Sigmoid colon (tissue), 7 donors: Measurements from ENCODE around the gene NTHL1. TPM values are rescaled to one million over a fixed set of nuclear protein-coding genes. Genes with fewer than 3 reads are reported as not detected.

Experiments
- DNase-seq: peaks from one replicate; pipeline ENCODE4 v3.0.0-alpha.2; 2019
- H3K27ac ChIP-seq, 4 donors: fragments of 200-600 bp; sonication (generic); one replicate each; pipeline ENCODE4 v1.5.1; 2016 to 2019; ENCODE audit warnings: mild to moderate bottlenecking in 1 of 4
- H3K27me3 ChIP-seq, 3 donors: fragments of 200-600 bp; sonication (generic); one replicate each; pipeline ENCODE4 v1.5.1; 2019; ENCODE audit warnings: mild to moderate bottlenecking in 1 of 3
- H3K36me3 ChIP-seq, 4 donors: fragments of 200-600 bp; sonication (generic); one replicate each; pipeline ENCODE4 v1.5.1; 2016 to 2019
- H3K4me1 ChIP-seq, 4 donors: fragments of 200-600 bp; sonication (generic); one replicate each; pipeline ENCODE4 v1.5.1; 2017 to 2019
- H3K4me3 ChIP-seq, 4 donors: fragments of 200-600 bp; sonication (generic); one replicate each; pipeline ENCODE4 v1.5.1; 2017 to 2019; ENCODE audit warnings: mild to moderate bottlenecking in 2 of 4, moderate library complexity in 1 of 4
- H3K9me3 ChIP-seq, 4 donors: fragments of 200-600 bp in 3 of 4; sonication (generic) in 3 of 4; one replicate each; pipeline versions ENCODE4 v1.5.1 to v1.6.1; 2013 to 2019
- CTCF ChIP-seq, 4 experiments: fragments of 450-650 bp in 3 of 4; fragments of 200-600 bp in 1 of 4; IDR thresholded peaks; one replicate each; pipeline ENCODE4 v1.5.1; 2016 to 2019; ENCODE audit warnings: antibody characterized with exemption in 4 of 4, mild to moderate bottlenecking in 3 of 4, moderate library complexity in 2 of 4
- EP300 ChIP-seq, 4 donors: sonication (generic); formaldehyde crosslinking; IDR thresholded peaks; one replicate each; pipeline ENCODE4 v1.6.1; 2017; ENCODE audit warnings: antibody characterized with exemption in 4 of 4
- POLR2A ChIP-seq, 2 donors: fragments of 450-650 bp; IDR thresholded peaks; one replicate each; pipeline ENCODE4 v1.6.1; 2016; ENCODE audit warnings: antibody characterized with exemption in 2 of 2, mild to moderate bottlenecking in 2 of 2, moderate library complexity in 2 of 2
- POLR2AphosphoS5 ChIP-seq, 4 donors: sonication (generic); formaldehyde crosslinking; IDR thresholded peaks; one replicate each; pipeline ENCODE4 v1.6.1; 2017; ENCODE audit warnings: antibody characterized with exemption in 4 of 4
- WGBS, 2 donors: extraction: QIAGEN DNeasy Blood & Tissue Kit; methylation state at CpG; one replicate each; pipeline ENCODE4 v1.1.7; 2013; 5-methylcytosine and 5-hydroxymethylcytosine counted together
- intact Hi-C: fragments of 100-400 bp; cut with DNase I; formaldehyde crosslinking; loops from one replicate; pipeline ENCODE4 v1.15.1; 2023
- polyA plus RNA-seq, 3 donors: library from polyadenylated mRNA; stranded (reverse); fragments of 200-250 nt; gene quantifications; one replicate each; pipeline ENCODE4 v1.2.3, GENCODE V29; 2013
- total RNA-seq, 4 donors: library from RNA; depleted of rRNA; stranded (reverse); fragments of >200 nt; gene quantifications; one replicate each; pipeline ENCODE4 v1.1.0, GENCODE V29; 2016
- donor health status: healthy with polysubstance abuse.
- donor health status: Bipolar disorder and iron deficiency.
- donor health status: healthy.

The NTHL1 gene
- total and polyA plus RNA-seq, 7 donors = 18.4 to 44.5 (median 28.5) TPM

GRCh38 chr16:2071454-2072202 is 24.0 kb upstream of the NTHL1 start:
- TF ChIP-seq EP300 (IDR thresholded peaks at IDR 0.05) (no peak), CTCF (IDR thresholded peaks at IDR 0.05) (no peak), POLR2AphosphoS5 (IDR thresholded peaks at IDR 0.05) (no peak), POLR2A (IDR thresholded peaks at IDR 0.05) (no peak)
- Histone ChIP-seq H3K27me3 (no peaks in the 10 kb centered on the region), H3K36me3 (peaks cover 39 to 94% (median 46%) of the 10 kb centered on the region in 4 donors), H3K9me3 (no peaks in the 10 kb centered on the region), H3K4me1 (peaks cover 0 to 4% (median 0%) of the 10 kb centered on the region in 4 donors), H3K27ac (peak overlapping the region in 1 of 4 donors; percentile 52), H3K4me3 (no peak overlapping the region)
- DNase-seq = no peak
- 90 to 92% methylated on average over 34 of the region's 34 CpGs for WGBS, 2 donors
- intact Hi-C loops = no loop called here

GRCh38 chr16:2070576-2071453 is 23.2 kb upstream of the NTHL1 start:
- WGBS, 2 donors = 95 to 96% methylated on average over 29 of the region's 29 CpGs
- Histone ChIP-seq H3K27me3 (no peaks in the 10 kb centered on the region), H3K4me1 (peaks cover 0 to 4% (median 0%) of the 10 kb centered on the region in 4 donors), H3K36me3 (peaks cover 37 to 94% (median 45%) of the 10 kb centered on the region in 4 donors), H3K9me3 (no peaks in the 10 kb centered on the region), H3K27ac (no peak overlapping the region), H3K4me3 (no peak overlapping the region)
- intact Hi-C loops = no loop called here
- TF ChIP-seq POLR2A (IDR thresholded peaks at IDR 0.05) = no peak
- TF ChIP-seq POLR2AphosphoS5 (IDR thresholded peaks at IDR 0.05) = no peak
- TF ChIP-seq EP300 (IDR thresholded peaks at IDR 0.05) = no peak
- no peak for TF ChIP-seq CTCF (IDR thresholded peaks at IDR 0.05)
- no peak for DNase-seq

- H3K36me3 ChIP-seq = peaks cover 15 to 93% (median 37%) of the 10 kb centered on the region in 4 donors
These were observed 18.5 kb upstream of the NTHL1 start for GRCh38 chr16:2066139-2066538.

GRCh38 chr16:2064368-2064945 is 16.8 kb upstream of the NTHL1 start:
- Histone ChIP-seq H3K4me3 (no peak overlapping the region), H3K27me3 (no peaks in the 10 kb centered on the region), H3K27ac (no peak overlapping the region), H3K36me3 (peaks cover 9 to 95% (median 32%) of the 10 kb centered on the region in 4 donors), H3K4me1 (no peaks in the 10 kb centered on the region), H3K9me3 (no peaks in the 10 kb centered on the region)
- TF ChIP-seq CTCF (IDR thresholded peaks at IDR 0.05) (no peak), POLR2A (IDR thresholded peaks at IDR 0.05) (no peak), EP300 (IDR thresholded peaks at IDR 0.05) (no peak), POLR2AphosphoS5 (IDR thresholded peaks at IDR 0.05) (no peak)
- intact Hi-C loops = no loop called here
- no peak for DNase-seq
- WGBS, 2 donors = 84 to 93% methylated on average over 16 of the region's 16 CpGs

More at GRCh38 chr16:2066139-2066538, 18.5 kb upstream of the NTHL1 start:
- intact Hi-C loops = no loop called here
- 98% methylated on average over 11 of the region's 11 CpGs for WGBS, 2 donors
- no peak overlapping the region for H3K4me3 ChIP-seq
- H3K27me3 ChIP-seq = no peaks in the 10 kb centered on the region
- no peak overlapping the region for H3K27ac ChIP-seq
- no peaks in the 10 kb centered on the region for H3K4me1 ChIP-seq
- TF ChIP-seq POLR2AphosphoS5 (IDR thresholded peaks at IDR 0.05) (no peak), CTCF (IDR thresholded peaks at IDR 0.05) (no peak), POLR2A (IDR thresholded peaks at IDR 0.05) (no peak)
- DNase-seq = no peak
- H3K9me3 ChIP-seq = no peaks in the 10 kb centered on the region
